ENCODE measurements around the gene RASAL2. TPM values are rescaled to one million over a fixed set of nuclear protein-coding genes. Genes with fewer than 3 reads are reported as not detected.
"Not testable (repeated sequence)": the region's sequence is repeated elsewhere in the genome, so short reads cannot be mapped to it uniquely, and the experiment has no call there.

The RASAL2 gene
- total RNA-seq, 1 experiment from 2014 or later = 31.6 TPM

DNA sequence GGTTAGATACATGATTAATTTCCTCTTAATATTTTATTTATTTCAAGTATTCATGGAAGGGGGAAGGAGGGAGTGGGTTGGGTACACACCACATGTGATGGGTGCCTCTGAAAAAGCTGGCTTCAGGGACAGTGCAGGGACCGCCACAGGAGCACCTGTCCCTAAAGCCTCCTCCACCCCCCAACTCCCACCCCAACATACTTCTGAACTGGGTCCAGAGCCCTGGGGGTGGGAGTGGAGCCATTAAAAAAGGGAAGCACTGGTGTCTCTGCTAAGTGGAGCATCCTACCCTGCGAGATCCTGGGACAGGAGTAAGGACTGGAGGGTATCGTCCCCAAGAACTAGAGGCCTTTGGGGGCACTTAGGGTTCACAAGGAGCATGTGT, 408.4 kb downstream of the RASAL2 start:
- ChIA-PET POLR2A (no interaction called here), CTCF (interaction anchor here (0.6 to 1.8 kb wide), 3 partner anchors 10 to 202 kb away, joined by 3 to 5 read pairs (median 3); no protein-coding TSS in a partner anchor)
- DNase-seq (ENCODE audit: low read depth, low spot score) = no peak
- H3K4me1 ChIP-seq (ENCODE audit: control insufficient read depth, insufficient read depth, low read length) = no peaks in the 10 kb centered on the region
- no TSS peak for BruUV-seq (replicated peaks)
- no peaks in the 10 kb centered on the region for H3K36me3 ChIP-seq (ENCODE audit: control insufficient read depth, insufficient read depth, low read length)
- H3K9me3 ChIP-seq (ENCODE audit: control insufficient read depth, insufficient read depth, low read depth, low read length) = no peaks in the 10 kb centered on the region
- intact Hi-C loops (cut with micrococcal nuclease; ENCODE audit: unreplicated experiment) (no loop called here), in situ Hi-C loops (cut with HindIII; ENCODE audit: low pct_unique_long_range_greater_than_20kb, low sequenced_read_pairs) (no loop called here)
- ATAC-seq = no peak
- no peak overlapping the region for H3K27ac ChIP-seq (ENCODE audit: low read length)
- no peak for TF ChIP-seq SIN3A (IDR thresholded peaks at IDR 0.05; ENCODE audit: borderline replicate concordance, insufficient read depth, low read depth, low read length)
- no peak for TF ChIP-seq POLR2AphosphoS5 (IDR thresholded peaks at IDR 0.05; ENCODE audit: low read depth, low read length)
- no peak for TF ChIP-seq REST (IDR thresholded peaks at IDR 0.05; ENCODE audit: insufficient read depth in 1 of 2, low read depth in 2 of 2, low read length in 1 of 2)
- TF ChIP-seq TCF7L2 (IDR thresholded peaks at IDR 0.05; ENCODE audit: low read depth, low read length) = no peak
- TF ChIP-seq CTCF (IDR thresholded peaks at IDR 0.05) = no peak
- no peak overlapping the region for H3K4me3 ChIP-seq (ENCODE audit: low read depth in 2 of 2, low read length in 2 of 2)
- H3K27me3 ChIP-seq (ENCODE audit: control insufficient read depth, insufficient read depth, low read length) = no peaks in the 10 kb centered on the region

DNA sequence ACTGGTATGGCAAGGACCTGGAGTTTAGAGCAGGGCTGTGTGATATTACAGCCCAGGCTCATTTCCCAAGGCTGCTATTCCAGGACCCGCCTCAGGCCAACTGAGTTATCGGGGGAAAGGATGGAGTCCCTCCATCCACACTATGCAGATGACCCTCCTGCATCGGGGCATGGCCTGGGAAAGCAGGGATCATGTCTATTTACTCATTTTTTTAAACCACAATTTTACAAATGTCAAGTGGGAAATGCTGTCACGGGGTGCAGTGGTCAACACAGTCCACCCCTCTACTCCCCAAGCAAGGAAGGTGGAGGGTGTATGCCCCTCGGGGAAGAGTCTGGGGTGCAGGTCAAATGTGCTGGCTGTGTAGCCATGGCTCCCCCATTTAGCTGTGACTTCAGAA, 409.0 kb downstream of the RASAL2 start:
- Histone ChIP-seq H3K27ac (ENCODE audit: low read length) (no peak overlapping the region), H3K27me3 (ENCODE audit: control insufficient read depth, insufficient read depth, low read length) (no peaks in the 10 kb centered on the region), H3K9me3 (ENCODE audit: control insufficient read depth, insufficient read depth, low read depth, low read length) (no peaks in the 10 kb centered on the region), H3K4me1 (ENCODE audit: control insufficient read depth, insufficient read depth, low read length) (no peaks in the 10 kb centered on the region), H3K4me3 (ENCODE audit: low read depth in 2 of 2, low read length in 2 of 2) (no peak overlapping the region), H3K36me3 (ENCODE audit: control insufficient read depth, insufficient read depth, low read length) (no peaks in the 10 kb centered on the region)
- DNase-seq (ENCODE audit: low read depth, low spot score) (no peak), ATAC-seq (no peak)
- POLR2A ChIA-PET = no interaction called here
- CTCF ChIA-PET = no interaction called here
- intact Hi-C loops (cut with micrococcal nuclease; ENCODE audit: unreplicated experiment) = no loop called here
- TF ChIP-seq REST (IDR thresholded peaks at IDR 0.05; ENCODE audit: insufficient read depth in 1 of 2, low read depth in 2 of 2, low read length in 1 of 2) (no peak), TCF7L2 (IDR thresholded peaks at IDR 0.05; ENCODE audit: low read depth, low read length) (no peak), CTCF (IDR thresholded peaks at IDR 0.05) (no peak), SIN3A (IDR thresholded peaks at IDR 0.05; ENCODE audit: borderline replicate concordance, insufficient read depth, low read depth, low read length) (no peak), POLR2AphosphoS5 (IDR thresholded peaks at IDR 0.05; ENCODE audit: low read depth, low read length) (no peak)
- in situ Hi-C loops (cut with HindIII; ENCODE audit: low pct_unique_long_range_greater_than_20kb, low sequenced_read_pairs) = no loop called here
- no TSS peak for BruUV-seq (replicated peaks)

DNA sequence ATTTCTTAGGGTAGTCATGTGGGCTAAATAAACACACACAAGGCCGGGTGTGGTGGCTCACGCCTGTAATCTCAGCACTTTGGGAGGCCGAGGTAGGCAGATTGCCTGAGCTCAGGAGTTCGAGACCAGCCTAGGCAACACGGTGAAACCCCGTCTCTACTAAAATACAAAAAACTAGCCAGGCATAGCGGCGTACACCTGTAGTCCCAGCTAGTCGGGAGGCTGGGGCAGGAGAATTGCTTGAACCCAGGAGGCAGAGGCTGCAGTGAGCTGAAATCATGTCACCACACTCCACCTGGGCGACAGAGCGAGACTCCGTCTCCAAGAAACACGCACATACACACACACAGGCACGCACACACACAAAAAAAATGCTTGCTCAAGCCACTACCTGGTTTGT, 409.4 kb downstream of the RASAL2 start:
- H3K4me1 ChIP-seq (ENCODE audit: control insufficient read depth, insufficient read depth, low read length); CTCF ChIA-PET; DNase-seq (ENCODE audit: low read depth, low spot score); ATAC-seq; POLR2A ChIA-PET; H3K36me3 ChIP-seq (ENCODE audit: control insufficient read depth, insufficient read depth, low read length); H3K4me3 ChIP-seq (ENCODE audit: low read depth in 2 of 2, low read length in 2 of 2); H3K27ac ChIP-seq (ENCODE audit: low read length); BruUV-seq (replicated peaks); intact Hi-C loops (cut with micrococcal nuclease; ENCODE audit: unreplicated experiment); in situ Hi-C loops (cut with HindIII; ENCODE audit: low pct_unique_long_range_greater_than_20kb, low sequenced_read_pairs); H3K27me3 ChIP-seq (ENCODE audit: control insufficient read depth, insufficient read depth, low read length); H3K9me3 ChIP-seq (ENCODE audit: control insufficient read depth, insufficient read depth, low read depth, low read length): not testable (repeated sequence)
